HepG2 (cell line): ENCODE results near the gene TOX2. TPM values are rescaled to one million over a fixed set of nuclear protein-coding genes. Genes with fewer than 3 reads are reported as not detected.

ENCODE experiments used
- ATAC-seq: fragments of 200-7000 bp; cut with Tn5 transposase; 3 replicates; pipeline ENCODE4 v1.9.1; 2020; ENCODE audit warnings: mild to moderate bottlenecking, moderate library complexity
- BruUV-seq: library from RNA; stranded (reverse); fragments of 400-500 nt; replicated peaks from 2 replicates; lab custom pipeline; 2021; lab: Mats Ljungman, UMichigan
- CTCF ChIA-PET: fragments of 300-600 bp; formaldehyde crosslinking; extraction: SDS; loops from one replicate; lab custom pipeline; 2021; ENCODE audit warnings: low total read pairs, inconsistent platforms, low intra/inter-chr PET ratio; lab: Yijun Ruan, JAX
- POLR2A ChIA-PET: fragments of 350-600 bp; sonication (Branson Sonifier 250); formaldehyde crosslinking; loops from one replicate; lab custom pipeline; 2020; ENCODE audit warnings: antibody characterized with exemption, inconsistent platforms; lab: Yijun Ruan, JAX
- DNase-seq: peaks from one replicate; pipeline ENCODE4 v3.0.0-alpha.2; 2015; ENCODE audit warnings: low spot score
- FAIRE-seq: peaks from 3 replicates; lab custom pipeline; 2011; peaks lifted over from hg19 to GRCh38; lab: Jason Lieb, UNC
- H2AFZ ChIP-seq: one replicate; pipeline ENCODE4 v1.6.1; 2011; ENCODE audit warnings: low read length, inconsistent platforms
- H3K27ac ChIP-seq: fragments of 300-600 bp; 3 replicates; pipeline ENCODE4 v1.8.0; 2011; ENCODE audit warnings: mixed run types, mild to moderate bottlenecking, mixed read lengths, low read length, inconsistent platforms; ENCODE audit not compliant: insufficient read depth; ENCODE audit errors: extremely low read length
- H3K27me3 ChIP-seq, 2 experiments: fragments of 200-600 bp in 1 of 2; 2 replicates in 1 of 2; 3 replicates in 1 of 2; pipeline versions ENCODE4 v1.6.0 to v1.8.0; 2011; ENCODE audit warnings: low read length in 2 of 2, mild to moderate bottlenecking in 2 of 2, moderate library complexity in 2 of 2, inconsistent platforms in 1 of 2; ENCODE audit not compliant: insufficient read depth in 2 of 2, control insufficient read depth in 1 of 2
- H3K36me3 ChIP-seq, 2 experiments: fragments of 200-600 bp in 1 of 2; replicated peaks in 1 of 2; 2 replicates in 1 of 2; 3 replicates in 1 of 2; pipeline versions ENCODE4 v1.5.1 to v1.8.0; 2011; ENCODE audit warnings: low read length in 2 of 2, inconsistent platforms in 1 of 2; ENCODE audit not compliant: insufficient read depth in 2 of 2, control insufficient read depth in 1 of 2
- H3K4me1 ChIP-seq: 2 replicates; pipeline ENCODE4 v1.5.1; 2012; ENCODE audit warnings: low read length, inconsistent platforms; ENCODE audit not compliant: insufficient read depth
- H3K4me2 ChIP-seq: 2 replicates; pipeline ENCODE4 v1.6.0; 2011; ENCODE audit warnings: low read depth, low read length, inconsistent platforms
- H3K4me3 ChIP-seq, 3 experiments: fragments of 200-600 bp in 1 of 3; sonication (generic), shearing (Covaris generic) in 1 of 3; replicated peaks in 1 of 3; 2 replicates each; pipeline ENCODE4 v1.5.1; 2011 to 2016; ENCODE audit warnings: low read length in 3 of 3, inconsistent platforms in 2 of 3, low read depth in 2 of 3, mild to moderate bottlenecking in 2 of 3, control low read depth in 1 of 3, mixed read lengths in 1 of 3; ENCODE audit not compliant: insufficient read depth in 1 of 3
- H3K79me2 ChIP-seq: one replicate; pipeline ENCODE4 v1.6.1; 2011; ENCODE audit warnings: low read length, inconsistent platforms; ENCODE audit not compliant: insufficient read depth
- H3K9ac ChIP-seq: 2 replicates; pipeline ENCODE4 v1.6.0; 2011; ENCODE audit warnings: mild to moderate bottlenecking, low read depth, low read length, inconsistent platforms; ENCODE audit not compliant: insufficient read depth
- H3K9me3 ChIP-seq: 2 replicates; pipeline ENCODE4 v1.5.1; 2012; ENCODE audit warnings: mild to moderate bottlenecking, low read length
- H4K20me1 ChIP-seq: 2 replicates; pipeline ENCODE4 v1.6.0; 2011; ENCODE audit warnings: inconsistent platforms, mild to moderate bottlenecking, low read length, moderate library complexity; ENCODE audit not compliant: insufficient read depth
- BCL6 ChIP-seq: IDR thresholded peaks from 2 replicates; pipeline ENCODE4 v1.6.1; 2016; ENCODE audit warnings: missing genetic modification reagents, missing compliant biosample characterization
- HIC2 ChIP-seq: sonication (generic); formaldehyde crosslinking; IDR thresholded peaks from 2 replicates; pipeline ENCODE4 v1.9.0; 2022; ENCODE audit warnings: low read depth, missing genetic modification reagents
- ZNF263 ChIP-seq: sonication (generic); formaldehyde crosslinking; IDR thresholded peaks from 2 replicates; pipeline ENCODE4 v1.4.0; 2020; ENCODE audit warnings: missing genetic modification reagents
- ZNF550 ChIP-seq: sonication (generic); formaldehyde crosslinking; IDR thresholded peaks from 2 replicates; pipeline ENCODE4 v1.4.0; 2020; ENCODE audit warnings: mild to moderate bottlenecking, missing genetic modification reagents, borderline replicate concordance
- ZNF788 ChIP-seq: sonication (generic); formaldehyde crosslinking; IDR thresholded peaks from 2 replicates; pipeline ENCODE4 v1.5.0; 2020; ENCODE audit warnings: mild to moderate bottlenecking, missing genetic modification reagents, borderline replicate concordance
- ZSCAN25 ChIP-seq: sonication (generic); formaldehyde crosslinking; IDR thresholded peaks from 2 replicates; pipeline ENCODE4 v1.8.0; 2022; ENCODE audit warnings: mild to moderate bottlenecking, missing genetic modification reagents
- WGBS: methylation state at CpG from one replicate; pipeline ENCODE4 v1.1.6; 2017; ENCODE audit warnings: low lambda C conversion rate; 5-methylcytosine and 5-hydroxymethylcytosine counted together
- in situ Hi-C: cut with HindIII; loops from 2 replicates; pipeline ENCODE4 v1.10.0; 2017; ENCODE audit warnings: low pct_unique_long_range_greater_than_20kb; ENCODE audit not compliant: extremely low pct_ligation_motif_present
- intact Hi-C: fragments of 100-400 bp; cut with micrococcal nuclease; formaldehyde crosslinking; loops from one replicate; pipeline ENCODE4 v1.10.0; 2022; ENCODE audit not compliant: unreplicated experiment
- polyA plus RNA-seq, 8 experiments: library from polyadenylated mRNA; depleted of rRNA in 3 of 8; stranded (reverse) in 7 of 8; unstranded in 1 of 8; fragments of >200 nt; fragmentation: Illumina TruSeq in 4 of 8; extraction: Trizol in 4 of 8; gene quantifications; 2 replicates each; pipeline versions ENCODE4 v1.2.1 to v1.2.3, GENCODE V29; 2011 to 2016; ENCODE audit warnings: low read depth in 4 of 8, missing spikeins in 1 of 8, mixed read lengths in 1 of 8; ENCODE audit not compliant: insufficient read depth in 1 of 8
- total RNA-seq, 5 experiments: library from RNA; depleted of rRNA; stranded (reverse); fragments of >200 nt; fragmentation: Illumina TruSeq; extraction: Trizol; gene quantifications; 2 replicates each; pipeline ENCODE4 v1.2.3, GENCODE V29; 2016; ENCODE audit warnings: low read depth in 1 of 5
- TF ChIP-seq, protein P1 (sequence below): IDR thresholded peaks from 2 replicates; pipeline ENCODE4 v1.4.0; 2020; ENCODE audit warnings: mild to moderate bottlenecking, missing genetic modification reagents
- TF ChIP-seq, protein P2 (sequence below): sonication (generic); formaldehyde crosslinking; conservative IDR thresholded peaks from 2 replicates; pipeline ENCODE4 v1.4.0; 2020; ENCODE audit warnings: missing genetic modification reagents

Gene TOX2
- total and polyA plus RNA-seq, 2 of the 13 experiments (the other 11 are each of a cell fraction or from before 2014, with no cell fraction given), result not detected

DNA sequence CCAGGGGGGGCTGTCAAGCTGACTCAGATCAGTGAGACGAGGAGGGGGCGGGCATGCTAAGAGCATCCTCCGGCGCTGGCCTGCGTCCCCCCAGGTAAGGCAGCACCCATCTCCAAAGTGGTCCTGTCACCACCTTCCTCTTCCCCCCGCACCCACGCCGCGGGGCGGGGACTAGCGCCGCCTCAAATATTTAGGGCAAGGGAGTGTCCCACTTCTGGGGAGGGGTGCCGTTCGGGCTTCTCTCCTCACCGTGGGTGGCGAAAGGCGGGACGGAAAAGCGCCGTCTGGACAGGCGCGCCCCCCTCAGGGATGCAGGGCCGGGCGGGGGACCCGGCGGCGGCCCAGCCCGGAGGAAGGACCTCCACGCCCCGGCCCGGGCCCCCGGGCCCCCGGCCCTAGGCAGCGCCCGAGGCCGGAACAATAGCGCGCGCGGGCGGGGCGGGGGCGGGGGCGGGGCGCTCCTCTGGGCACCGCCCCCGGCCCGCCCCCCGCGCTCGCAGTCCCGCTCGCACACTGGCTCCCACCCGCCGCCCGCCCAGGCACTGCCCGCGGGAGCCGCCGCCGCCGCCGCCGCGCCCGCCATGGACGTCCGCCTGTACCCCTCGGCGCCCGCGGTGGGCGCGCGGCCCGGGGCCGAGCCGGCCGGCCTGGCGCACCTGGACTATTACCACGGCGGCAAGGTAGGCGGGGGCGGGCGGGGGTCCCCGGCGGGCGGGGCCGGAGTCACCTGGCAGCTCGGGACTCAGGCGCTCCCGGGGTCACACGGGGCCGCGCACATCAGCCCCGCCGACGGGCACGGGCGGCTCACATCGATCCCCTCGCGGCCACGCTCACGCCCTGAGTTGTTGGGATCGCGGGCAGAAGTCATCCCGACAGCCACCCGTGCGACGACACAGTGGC is at the start of gene TOX2 (continued):
- TF ChIP-seq ZNF263 (CRISPR knock-in tag) (no peak), ZNF788 (CRISPR knock-in tag) (no peak), HIC2 (CRISPR knock-in tag) (no peak)
- TF ChIP-seq, protein P1, sequence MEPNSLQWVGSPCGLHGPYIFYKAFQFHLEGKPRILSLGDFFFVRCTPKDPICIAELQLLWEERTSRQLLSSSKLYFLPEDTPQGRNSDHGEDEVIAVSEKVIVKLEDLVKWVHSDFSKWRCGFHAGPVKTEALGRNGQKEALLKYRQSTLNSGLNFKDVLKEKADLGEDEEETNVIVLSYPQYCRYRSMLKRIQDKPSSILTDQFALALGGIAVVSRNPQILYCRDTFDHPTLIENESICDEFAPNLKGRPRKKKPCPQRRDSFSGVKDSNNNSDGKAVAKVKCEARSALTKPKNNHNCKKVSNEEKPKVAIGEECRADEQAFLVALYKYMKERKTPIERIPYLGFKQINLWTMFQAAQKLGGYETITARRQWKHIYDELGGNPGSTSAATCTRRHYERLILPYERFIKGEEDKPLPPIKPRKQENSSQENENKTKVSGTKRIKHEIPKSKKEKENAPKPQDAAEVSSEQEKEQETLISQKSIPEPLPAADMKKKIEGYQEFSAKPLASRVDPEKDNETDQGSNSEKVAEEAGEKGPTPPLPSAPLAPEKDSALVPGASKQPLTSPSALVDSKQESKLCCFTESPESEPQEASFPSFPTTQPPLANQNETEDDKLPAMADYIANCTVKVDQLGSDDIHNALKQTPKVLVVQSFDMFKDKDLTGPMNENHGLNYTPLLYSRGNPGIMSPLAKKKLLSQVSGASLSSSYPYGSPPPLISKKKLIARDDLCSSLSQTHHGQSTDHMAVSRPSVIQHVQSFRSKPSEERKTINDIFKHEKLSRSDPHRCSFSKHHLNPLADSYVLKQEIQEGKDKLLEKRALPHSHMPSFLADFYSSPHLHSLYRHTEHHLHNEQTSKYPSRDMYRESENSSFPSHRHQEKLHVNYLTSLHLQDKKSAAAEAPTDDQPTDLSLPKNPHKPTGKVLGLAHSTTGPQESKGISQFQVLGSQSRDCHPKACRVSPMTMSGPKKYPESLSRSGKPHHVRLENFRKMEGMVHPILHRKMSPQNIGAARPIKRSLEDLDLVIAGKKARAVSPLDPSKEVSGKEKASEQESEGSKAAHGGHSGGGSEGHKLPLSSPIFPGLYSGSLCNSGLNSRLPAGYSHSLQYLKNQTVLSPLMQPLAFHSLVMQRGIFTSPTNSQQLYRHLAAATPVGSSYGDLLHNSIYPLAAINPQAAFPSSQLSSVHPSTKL (CRISPR knock-in tag), result no peak
- TF ChIP-seq, all 625 proteins: peak for 0

DNA sequence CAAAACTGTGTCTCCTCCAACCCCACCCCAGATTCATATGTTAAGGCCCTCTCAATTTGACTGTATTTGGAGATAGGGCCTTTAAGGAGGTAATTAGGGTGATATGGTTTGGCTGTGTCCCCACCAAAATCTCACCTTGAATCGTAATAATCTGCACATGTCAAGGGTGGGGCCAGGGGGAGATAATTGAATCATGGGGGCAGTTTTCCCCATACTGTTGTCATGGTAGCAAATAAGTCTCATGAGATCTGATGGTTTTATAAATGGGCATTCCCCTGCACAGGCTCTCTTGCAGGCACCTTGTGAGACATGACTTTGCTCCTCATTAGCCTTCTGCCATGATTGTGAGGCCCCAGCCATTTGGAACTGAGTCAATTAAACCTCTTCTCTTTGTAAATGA is 46.6 kb upstream of the TOX2 start:
- peaks cover 2 to 11% of the 10 kb centered on the region in 2 experiments; a peak in 2 of 5 replicates for H3K27me3 ChIP-seq
- ATAC-seq (no peak), DNase-seq (no peak), FAIRE-seq (no peak)
- H3K36me3 ChIP-seq, result no peaks in the 10 kb centered on the region
- POLR2A ChIA-PET, result no interaction called here
- H3K79me2 ChIP-seq, result no peaks in the 10 kb centered on the region
- in situ Hi-C loops, result no loop called here
- H3K4me3 ChIP-seq, result no peak overlapping the region
- BruUV-seq, result no TSS peak
- H3K4me2 ChIP-seq, result no peak overlapping the region
- WGBS, result 14% methylated on average over 1 of the region's 1 CpG
- H3K4me1 ChIP-seq, result no peaks in the 10 kb centered on the region
- intact Hi-C loops, result no loop called here
- no peak overlapping the region for H3K27ac ChIP-seq
- CTCF ChIA-PET, result no interaction called here
- no peak overlapping the region for H2AFZ ChIP-seq
- H3K9ac ChIP-seq, result no peak overlapping the region
- TF ChIP-seq, protein P2, sequence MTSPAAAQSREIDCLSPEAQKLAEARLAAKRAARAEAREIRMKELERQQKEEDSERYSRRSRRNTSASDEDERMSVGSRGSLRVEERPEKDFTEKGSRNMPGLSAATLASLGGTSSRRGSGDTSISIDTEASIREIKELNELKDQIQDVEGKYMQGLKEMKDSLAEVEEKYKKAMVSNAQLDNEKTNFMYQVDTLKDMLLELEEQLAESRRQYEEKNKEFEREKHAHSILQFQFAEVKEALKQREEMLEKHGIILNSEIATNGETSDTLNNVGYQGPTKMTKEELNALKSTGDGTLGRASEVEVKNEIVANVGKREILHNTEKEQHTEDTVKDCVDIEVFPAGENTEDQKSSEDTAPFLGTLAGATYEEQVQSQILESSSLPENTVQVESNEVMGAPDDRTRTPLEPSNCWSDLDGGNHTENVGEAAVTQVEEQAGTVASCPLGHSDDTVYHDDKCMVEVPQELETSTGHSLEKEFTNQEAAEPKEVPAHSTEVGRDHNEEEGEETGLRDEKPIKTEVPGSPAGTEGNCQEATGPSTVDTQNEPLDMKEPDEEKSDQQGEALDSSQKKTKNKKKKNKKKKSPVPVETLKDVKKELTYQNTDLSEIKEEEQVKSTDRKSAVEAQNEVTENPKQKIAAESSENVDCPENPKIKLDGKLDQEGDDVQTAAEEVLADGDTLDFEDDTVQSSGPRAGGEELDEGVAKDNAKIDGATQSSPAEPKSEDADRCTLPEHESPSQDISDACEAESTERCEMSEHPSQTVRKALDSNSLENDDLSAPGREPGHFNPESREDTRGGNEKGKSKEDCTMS (CRISPR knock-in tag), result no peak
- TF ChIP-seq BCL6 (CRISPR knock-in tag) (no peak), ZSCAN25 (no peak), ZNF550 (CRISPR knock-in tag) (no peak)
- H3K9me3 ChIP-seq, result no peaks in the 10 kb centered on the region
- H4K20me1 ChIP-seq, result no peaks in the 10 kb centered on the region
